Karpas-422 (cell line): Measurements from ENCODE around the gene GGA3. TPM values are rescaled to one million over a fixed set of nuclear protein-coding genes. Genes with fewer than 3 reads are reported as not detected.

ENCODE experiments used
- DNase-seq: peaks from one replicate; pipeline ENCODE4 v3.0.0-alpha.2; 2015
- H2AFZ ChIP-seq: fragments of 200-600 bp; sonication (generic); 2 replicates; pipeline ENCODE4 v1.6.1; 2014; ENCODE audit warnings: antibody characterized with exemption, low read length, mixed read lengths
- H3K27ac ChIP-seq: fragments of 200-600 bp; sonication (generic); 2 replicates; pipeline ENCODE4 v1.5.1; 2014; ENCODE audit warnings: mild to moderate bottlenecking, low read length, moderate library complexity
- H3K27me3 ChIP-seq: fragments of 200-600 bp; sonication (generic); 2 replicates; pipeline ENCODE4 v1.6.1; 2014; ENCODE audit warnings: low read length, mixed read lengths
- H3K36me3 ChIP-seq: fragments of 200-600 bp; sonication (generic); 2 replicates; pipeline ENCODE4 v1.6.1; 2014; ENCODE audit warnings: low read length, mixed read lengths; ENCODE audit not compliant: insufficient read depth
- H3K4me1 ChIP-seq: fragments of 200-600 bp; sonication (generic); 2 replicates; pipeline ENCODE4 v1.6.1; 2014; ENCODE audit warnings: mild to moderate bottlenecking, low read length, mixed read lengths
- H3K4me2 ChIP-seq: fragments of 200-600 bp; sonication (generic); 2 replicates; pipeline ENCODE4 v1.6.1; 2014; ENCODE audit warnings: low read length, low read depth, mild to moderate bottlenecking; ENCODE audit not compliant: poor library complexity, severe bottlenecking
- H3K4me3 ChIP-seq: fragments of 200-600 bp; sonication (generic); 2 replicates; pipeline ENCODE4 v1.5.1; 2014; ENCODE audit warnings: mild to moderate bottlenecking, antibody characterized with exemption, low read length, mixed read lengths
- H3K79me2 ChIP-seq: fragments of 200-600 bp; sonication (generic); 2 replicates; pipeline ENCODE4 v1.6.1; 2014; ENCODE audit warnings: mild to moderate bottlenecking, low read length, mixed read lengths
- H3K9ac ChIP-seq: fragments of 200-600 bp; sonication (generic); 2 replicates; pipeline ENCODE4 v1.6.0; 2014; ENCODE audit warnings: low read length
- H3K9me2 ChIP-seq: fragments of 200-600 bp; sonication (generic), shearing (Covaris generic); replicated peaks from 2 replicates; pipeline ENCODE4 v1.6.0; 2014; ENCODE audit warnings: mild to moderate bottlenecking, low read length, moderate library complexity; ENCODE audit not compliant: insufficient read depth
- H3K9me3 ChIP-seq: fragments of 300-700, 200-600 bp; sonication (generic); 2 replicates; pipeline ENCODE4 v1.6.1; 2014; ENCODE audit warnings: low read length, mixed read lengths
- H4K20me1 ChIP-seq: fragments of 200-600 bp; sonication (generic); 2 replicates; pipeline ENCODE4 v1.6.1; 2014; ENCODE audit warnings: mild to moderate bottlenecking, antibody characterized with exemption, low read length, low read depth; ENCODE audit not compliant: insufficient read depth
- total RNA-seq: library from RNA; depleted of rRNA; stranded (reverse); fragments of >200 nt; shearing (Covaris generic); gene quantifications from 2 replicates; pipeline ENCODE4 v1.2.3, GENCODE V29; 2014; ENCODE audit warnings: low replicate concordance

Gene GGA3
- total RNA-seq, 1 experiment from 2014 or later = 23.4 TPM

GRCh38 chr17:75239214-75239613 lies 22.2 kb downstream of the GGA3 start:
- H3K9ac ChIP-seq = no peak overlapping the region
- H3K27ac ChIP-seq = no peak overlapping the region
- peaks cover 5% of the 10 kb centered on the region; the same call in 1 of the 2 replicates for H4K20me1 ChIP-seq

GRCh38 chr17:75238684-75239191 lies 22.7 kb downstream of the GGA3 start:
- Histone ChIP-seq H3K4me1 (peaks cover 30% of the 10 kb centered on the region), H3K9me3 (no peaks in the 10 kb centered on the region), H3K27ac (no peak overlapping the region), H3K27me3 (no peaks in the 10 kb centered on the region), H3K9me2 (no peaks in the 10 kb centered on the region), H4K20me1 (peaks cover 5% of the 10 kb centered on the region; the same call in 1 of the 2 replicates), H3K36me3 (peaks cover 52% of the 10 kb centered on the region; the same call in 1 of the 2 replicates), H3K79me2 (0 out of 2 replicates have a peak, but pooled peaks cover 5% of the 10 kb centered on the region), H3K4me3 (no peak overlapping the region), H3K4me2 (no peak overlapping the region), H3K9ac (no peak overlapping the region), H2AFZ (no peak overlapping the region)
- peak; percentile 89 for DNase-seq

More at GRCh38 chr17:75239214-75239613, 22.2 kb downstream of the GGA3 start:
- no peak overlapping the region for H2AFZ ChIP-seq
- H3K79me2 ChIP-seq = 0 out of 2 replicates have a peak, but pooled peaks cover 5% of the 10 kb centered on the region
- peaks cover 34% of the 10 kb centered on the region for H3K4me1 ChIP-seq
- no peaks in the 10 kb centered on the region for H3K9me2 ChIP-seq
- H3K36me3 ChIP-seq = peaks cover 53% of the 10 kb centered on the region; the same call in 1 of the 2 replicates
- no peaks in the 10 kb centered on the region for H3K9me3 ChIP-seq
- H3K4me3 ChIP-seq = no peak overlapping the region
- H3K4me2 ChIP-seq = no peak overlapping the region
- no peaks in the 10 kb centered on the region for H3K27me3 ChIP-seq
- DNase-seq = no peak

DNA sequence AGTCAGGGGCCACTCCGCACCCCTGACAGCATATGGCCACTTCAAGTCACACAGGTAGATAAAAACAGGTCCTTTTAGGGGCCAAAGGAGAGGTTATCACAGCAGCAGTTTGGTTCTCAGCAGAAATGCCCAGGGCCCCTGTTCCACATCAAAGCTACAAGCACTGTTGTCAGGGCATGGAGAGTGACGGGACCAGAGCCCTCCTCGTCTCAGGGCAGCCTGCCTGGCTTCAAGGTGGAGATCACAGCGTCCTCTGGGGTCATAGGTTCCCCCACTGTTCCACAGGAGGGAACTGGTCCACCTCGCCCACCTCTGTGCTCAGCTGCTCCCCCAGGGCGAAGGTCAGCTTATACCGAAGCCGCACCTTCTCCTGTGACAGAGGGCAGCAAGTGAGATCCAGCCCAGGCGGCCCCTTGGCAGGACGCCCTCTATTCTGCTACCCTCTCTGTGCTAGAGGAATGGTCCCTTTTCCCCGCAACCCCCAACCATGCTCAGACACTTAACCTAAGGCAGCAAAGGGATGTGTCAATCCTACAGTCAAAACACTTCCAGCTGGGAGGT lies 23.3 kb downstream of the GGA3 start:
- Histone ChIP-seq H3K4me2 (no peak overlapping the region), H4K20me1 (peaks cover 5% of the 10 kb centered on the region; the same call in 1 of the 2 replicates)

DNA sequence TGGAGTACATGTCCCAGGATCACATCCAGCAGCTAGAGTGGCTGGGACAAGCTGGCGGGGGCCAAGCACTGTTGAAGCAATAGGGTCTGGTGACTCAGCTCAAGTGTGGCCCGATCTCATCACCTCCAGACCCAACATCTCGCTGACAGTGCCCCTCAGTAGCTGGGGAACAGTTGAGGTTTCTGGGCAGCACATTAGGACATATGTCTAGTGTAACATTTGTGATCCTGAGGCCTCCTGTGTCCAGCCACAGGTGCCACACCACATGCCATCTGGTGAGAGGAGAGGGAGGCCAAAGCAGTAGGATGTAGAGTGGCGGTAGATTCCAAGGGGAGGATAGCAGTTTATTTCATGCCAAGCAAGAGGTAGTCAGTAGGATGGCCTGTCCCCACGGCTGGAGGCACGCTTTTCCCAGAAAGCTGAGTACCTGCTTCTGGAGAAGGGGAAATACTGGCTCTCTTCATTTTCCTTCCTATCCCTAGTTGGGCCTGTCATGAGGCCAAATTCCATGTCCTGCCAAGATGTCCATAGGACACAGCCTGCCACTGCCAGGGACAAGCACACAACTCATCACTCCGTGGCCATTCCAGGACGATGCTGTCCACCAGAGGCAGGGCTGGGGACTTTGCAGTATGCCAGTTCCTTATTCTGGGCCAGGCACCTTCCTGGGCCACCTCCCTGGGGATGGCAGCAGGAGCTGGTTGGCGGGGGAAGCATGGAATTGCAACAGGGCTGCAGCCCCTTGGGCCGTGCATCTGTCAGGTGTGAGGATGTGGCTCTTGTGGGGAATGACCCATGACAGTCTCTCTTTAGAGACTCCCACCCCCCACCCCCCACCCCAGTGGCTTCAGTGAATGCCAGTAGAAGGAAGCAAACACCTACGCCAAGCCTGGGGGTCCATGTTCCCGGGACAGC lies 24.0 kb downstream of the GGA3 start:
- Histone ChIP-seq H3K4me1 (peaks cover 16% of the 10 kb centered on the region), H3K4me2 (no peak overlapping the region), H3K27ac (no peak overlapping the region), H3K9me2 (no peaks in the 10 kb centered on the region), H3K9ac (no peak overlapping the region), H3K4me3 (no peak overlapping the region), H3K79me2 (0 out of 2 replicates have a peak, but pooled peaks cover 5% of the 10 kb centered on the region), H3K36me3 (peaks cover 52% of the 10 kb centered on the region), H3K27me3 (no peaks in the 10 kb centered on the region), H4K20me1 (peaks cover 5% of the 10 kb centered on the region; the same call in 1 of the 2 replicates), H2AFZ (no peak overlapping the region), H3K9me3 (no peaks in the 10 kb centered on the region)
- no peak for DNase-seq

More for the DNA sequence above, 23.3 kb downstream of the GGA3 start:
- DNase-seq = no peak
- no peak overlapping the region for H2AFZ ChIP-seq
- 0 out of 2 replicates have a peak, but pooled peaks cover 5% of the 10 kb centered on the region for H3K79me2 ChIP-seq
- peaks cover 23% of the 10 kb centered on the region for H3K4me1 ChIP-seq
- peaks cover 46% of the 10 kb centered on the region for H3K36me3 ChIP-seq
- H3K9me3 ChIP-seq = no peaks in the 10 kb centered on the region
- no peaks in the 10 kb centered on the region for H3K9me2 ChIP-seq
- no peak overlapping the region for H3K9ac ChIP-seq
- no peak overlapping the region for H3K4me3 ChIP-seq
- no peaks in the 10 kb centered on the region for H3K27me3 ChIP-seq
- H3K27ac ChIP-seq = no peak overlapping the region

DNA sequence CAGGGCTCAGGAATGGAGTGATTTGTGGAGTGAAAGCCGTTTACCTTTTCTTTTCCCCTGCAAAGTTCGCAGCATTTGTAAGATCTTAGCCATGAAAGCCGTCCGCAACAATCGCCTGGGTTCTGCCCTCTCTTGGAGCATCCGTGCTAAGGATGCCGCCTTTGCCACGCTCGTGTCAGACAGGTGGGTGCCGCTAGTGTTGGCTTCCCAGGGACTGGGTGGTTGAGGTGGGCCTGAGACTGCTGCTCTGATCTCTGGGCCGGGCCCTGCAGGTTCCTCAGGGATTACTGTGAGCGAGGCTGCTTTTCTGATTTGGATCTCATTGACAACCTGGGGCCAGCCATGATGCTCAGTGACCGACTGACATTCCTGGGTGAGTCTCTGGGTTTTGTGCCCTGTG lies 28.6 kb downstream of the GGA3 start:
- Histone ChIP-seq H3K27me3 (no peaks in the 10 kb centered on the region), H3K9me3 (no peaks in the 10 kb centered on the region), H3K4me3 (no peak overlapping the region), H4K20me1 (peaks cover 5% of the 10 kb centered on the region; the same call in 1 of the 2 replicates), H2AFZ (no peak overlapping the region), H3K79me2 (0 out of 2 replicates have a peak, but pooled peaks cover 5% of the 10 kb centered on the region), H3K9me2 (no peaks in the 10 kb centered on the region), H3K4me1 (no peaks in the 10 kb centered on the region), H3K36me3 (peaks cover 37% of the 10 kb centered on the region), H3K27ac (no peak overlapping the region), H3K4me2 (no peak overlapping the region), H3K9ac (no peak overlapping the region)
- no peak for DNase-seq

- no peak overlapping the region for H3K4me2 ChIP-seq
- H3K36me3 ChIP-seq = peaks cover 36% of the 10 kb centered on the region
- H3K4me3 ChIP-seq = no peak overlapping the region
- no peak overlapping the region for H3K27ac ChIP-seq
- H3K4me1 ChIP-seq = no peaks in the 10 kb centered on the region
- H3K9me3 ChIP-seq = no peaks in the 10 kb centered on the region
- no peaks in the 10 kb centered on the region for H3K79me2 ChIP-seq
- H3K27me3 ChIP-seq = no peaks in the 10 kb centered on the region
- no peak overlapping the region for H2AFZ ChIP-seq
- peaks cover 2% of the 10 kb centered on the region; the same call in 1 of the 2 replicates for H4K20me1 ChIP-seq
- H3K9ac ChIP-seq = no peak overlapping the region
- no peaks in the 10 kb centered on the region for H3K9me2 ChIP-seq
- no peak for DNase-seq
Observed at GRCh38 chr17:75231741-75232464, 29.5 kb downstream of the GGA3 start.

- Histone ChIP-seq H4K20me1 (no peaks in the 10 kb centered on the region), H3K36me3 (peaks cover 31% of the 10 kb centered on the region), H3K79me2 (no peaks in the 10 kb centered on the region), H3K4me2 (no peak overlapping the region), H3K9me2 (no peaks in the 10 kb centered on the region), H3K9ac (no peak overlapping the region), H3K4me1 (no peaks in the 10 kb centered on the region), H3K27me3 (no peaks in the 10 kb centered on the region), H2AFZ (no peak overlapping the region), H3K4me3 (no peak overlapping the region), H3K27ac (no peak overlapping the region), H3K9me3 (no peaks in the 10 kb centered on the region)
- DNase-seq = no peak
Observed at GRCh38 chr17:75231071-75231470, 30.3 kb downstream of the GGA3 start.
